ENCODE results near the gene GAL3ST3.

DNA sequence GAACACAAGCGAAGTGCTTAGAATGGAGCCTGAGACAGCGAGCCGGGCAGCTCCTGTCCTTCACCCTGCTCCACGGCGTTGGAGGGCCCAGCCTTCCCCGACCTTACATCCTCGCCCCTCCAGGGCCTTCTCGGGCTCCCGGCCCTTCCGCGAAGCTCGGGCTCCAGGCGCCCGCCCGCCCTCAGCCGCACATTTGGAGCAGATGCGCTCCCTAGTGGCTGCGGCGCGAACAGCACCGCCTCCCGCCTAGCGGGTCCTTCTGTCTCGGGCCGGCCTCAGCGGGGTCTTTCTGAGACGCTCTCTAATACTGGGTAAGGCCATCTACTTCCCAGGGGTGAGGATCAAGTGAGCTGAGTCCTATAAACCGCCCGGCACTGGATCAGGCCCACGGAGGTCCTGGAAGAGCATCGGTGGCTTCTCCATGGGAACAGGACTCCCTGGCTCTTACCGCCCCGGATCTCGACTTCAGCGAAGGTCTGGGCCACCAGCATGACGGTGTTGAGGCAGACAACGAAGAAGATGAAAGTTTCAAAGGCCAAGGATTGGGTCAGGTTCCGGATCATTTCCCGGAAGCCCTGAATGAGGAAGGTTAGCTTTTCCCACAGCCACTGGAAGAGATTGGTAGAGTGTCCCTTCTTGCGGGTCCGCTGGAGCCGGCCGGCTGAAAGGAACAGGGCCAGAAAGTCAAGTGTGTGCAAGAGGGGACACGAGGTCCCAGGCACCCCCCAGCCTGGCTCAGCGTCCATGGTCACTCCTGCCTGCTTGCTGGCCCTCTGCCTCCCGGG, 26.4 kb downstream of the GAL3ST3 start:
- TF ChIP-seq, protein P1, sequence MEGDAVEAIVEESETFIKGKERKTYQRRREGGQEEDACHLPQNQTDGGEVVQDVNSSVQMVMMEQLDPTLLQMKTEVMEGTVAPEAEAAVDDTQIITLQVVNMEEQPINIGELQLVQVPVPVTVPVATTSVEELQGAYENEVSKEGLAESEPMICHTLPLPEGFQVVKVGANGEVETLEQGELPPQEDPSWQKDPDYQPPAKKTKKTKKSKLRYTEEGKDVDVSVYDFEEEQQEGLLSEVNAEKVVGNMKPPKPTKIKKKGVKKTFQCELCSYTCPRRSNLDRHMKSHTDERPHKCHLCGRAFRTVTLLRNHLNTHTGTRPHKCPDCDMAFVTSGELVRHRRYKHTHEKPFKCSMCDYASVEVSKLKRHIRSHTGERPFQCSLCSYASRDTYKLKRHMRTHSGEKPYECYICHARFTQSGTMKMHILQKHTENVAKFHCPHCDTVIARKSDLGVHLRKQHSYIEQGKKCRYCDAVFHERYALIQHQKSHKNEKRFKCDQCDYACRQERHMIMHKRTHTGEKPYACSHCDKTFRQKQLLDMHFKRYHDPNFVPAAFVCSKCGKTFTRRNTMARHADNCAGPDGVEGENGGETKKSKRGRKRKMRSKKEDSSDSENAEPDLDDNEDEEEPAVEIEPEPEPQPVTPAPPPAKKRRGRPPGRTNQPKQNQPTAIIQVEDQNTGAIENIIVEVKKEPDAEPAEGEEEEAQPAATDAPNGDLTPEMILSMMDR (IDR thresholded peaks at IDR 0.05), result peak; percentile 95 to 100 (median 96)
- TF ChIP-seq POLR2A (IDR thresholded peaks at IDR 0.05), result no peak
- no peak for TF ChIP-seq EP300 (IDR thresholded peaks at IDR 0.05)
- no peak for TF ChIP-seq POLR2AphosphoS5 (IDR thresholded peaks at IDR 0.05)
